B cell (primary cell): ENCODE results near the gene EXOC4. TPM values are rescaled to one million over a fixed set of nuclear protein-coding genes. Genes with fewer than 3 reads are reported as not detected.

Experiments
- ATAC-seq: fragments of 200-7000 bp; cut with Tn5 transposase; one replicate; pipeline ENCODE4 v1.10.0; 2021; ENCODE audit warnings: low read depth, mild to moderate bottlenecking, moderate number of reproducible peaks, moderate library complexity
- CTCF ChIA-PET: fragments of 350-600 bp; sonication (Branson Sonifier 250); formaldehyde crosslinking; loops from one replicate; lab custom pipeline; 2021; ENCODE audit warnings: antibody characterized with exemption, inconsistent platforms; lab: Charles Lee
- POLR2A ChIA-PET: fragments of 350-600 bp; sonication (Branson Sonifier 250); formaldehyde crosslinking; loops from one replicate; lab custom pipeline; 2021; ENCODE audit warnings: antibody characterized with exemption; lab: Charles Lee
- DNase-seq: peaks from one replicate; pipeline ENCODE4 v3.0.0; 2013
- H2AFZ ChIP-seq: 2 replicates; pipeline ENCODE4 v1.6.1; 2012; ENCODE audit warnings: mild to moderate bottlenecking, low read depth, low read length; ENCODE audit not compliant: insufficient read depth, poor library complexity, severe bottlenecking
- H3K27ac ChIP-seq, 2 donors: 1 replicate in 1 of 2; 2 replicates in 1 of 2; pipeline ENCODE4 v1.5.1; 2012 to 2013; ENCODE audit warnings: low read length in 2 of 2, mild to moderate bottlenecking in 2 of 2, moderate library complexity in 1 of 2
- H3K27me3 ChIP-seq, 4 experiments: fragments of 200-600 bp in 1 of 4; sonication (generic) in 1 of 4; replicated peaks in 1 of 4; 1 replicate in 2 of 4; 2 replicates in 2 of 4; pipeline versions ENCODE4 v1.6.1 to v1.7.0; 2013 to 2016; ENCODE audit warnings: low read length in 3 of 4, mild to moderate bottlenecking in 2 of 4, mixed read lengths in 1 of 4, moderate library complexity in 1 of 4; ENCODE audit not compliant: insufficient read depth in 4 of 4, control insufficient read depth in 3 of 4; ENCODE audit errors: control extremely low read depth in 1 of 4
- H3K36me3 ChIP-seq, 2 experiments: replicated peaks in 1 of 2; 1 replicate in 1 of 2; 2 replicates in 1 of 2; pipeline versions ENCODE4 v1.6.1 to v1.7.1; 2013; ENCODE audit warnings: low read length in 1 of 2; ENCODE audit not compliant: insufficient read depth in 2 of 2, control insufficient read depth in 1 of 2; ENCODE audit errors: control extremely low read depth in 1 of 2, extremely low read depth in 1 of 2
- H3K4me1 ChIP-seq, 2 donors: fragments of 200-600 bp in 1 of 2; sonication (generic) in 1 of 2; 1 replicate in 1 of 2; 2 replicates in 1 of 2; pipeline versions ENCODE4 v1.5.1 to v1.6.1; 2013 to 2017; ENCODE audit warnings: low read length in 2 of 2; ENCODE audit not compliant: control insufficient read depth in 2 of 2, insufficient read depth in 2 of 2
- H3K4me2 ChIP-seq: replicated peaks from 2 replicates; pipeline ENCODE3; 2012; ENCODE audit warnings: mild to moderate bottlenecking, low read depth, low read length; ENCODE audit not compliant: poor library complexity, severe bottlenecking
- H3K4me3 ChIP-seq, 5 experiments: fragments of 200-600 bp in 1 of 5; sonication (generic) in 1 of 5; 1 replicate in 3 of 5; 2 replicates in 2 of 5; pipeline versions ENCODE4 v1.5.1 to v1.7.0; 2011 to 2016; ENCODE audit warnings: low read length in 4 of 5, mild to moderate bottlenecking in 4 of 5, low read depth in 2 of 5, control low read depth in 1 of 5, moderate library complexity in 1 of 5; ENCODE audit not compliant: insufficient read depth in 1 of 5; ENCODE audit errors: control extremely low read depth in 1 of 5, extremely low read depth in 1 of 5
- H3K79me2 ChIP-seq: fragments of 200-600 bp; sonication (generic); one replicate; pipeline ENCODE4 v1.6.0; 2016; ENCODE audit warnings: low read length; ENCODE audit not compliant: control insufficient read depth, insufficient read depth
- H3K9ac ChIP-seq: fragments of 200-600 bp; sonication (generic); 2 replicates; pipeline ENCODE4 v1.6.1; 2017; ENCODE audit warnings: mild to moderate bottlenecking, low read length, moderate library complexity
- H3K9me3 ChIP-seq, 3 donors: one replicate each; pipeline versions ENCODE4 v1.6.1 to v1.7.1; 2013; ENCODE audit warnings: low read length in 2 of 3; ENCODE audit not compliant: control insufficient read depth in 2 of 3, insufficient read depth in 1 of 3; ENCODE audit errors: control extremely low read depth in 1 of 3
- H4K20me1 ChIP-seq: 2 replicates; pipeline ENCODE4 v1.6.0; 2012; ENCODE audit warnings: mild to moderate bottlenecking, low read length; ENCODE audit not compliant: insufficient read depth, control insufficient read depth, poor library complexity, severe bottlenecking
- H3K27ac Mint-ChIP-seq: one replicate; pipeline ENCODE4 v1.8.0; 2021; ENCODE audit warnings: mixed read lengths
- H3K27me3 Mint-ChIP-seq: one replicate; pipeline ENCODE4 v1.8.0; 2021; ENCODE audit warnings: mixed read lengths
- H3K4me1 Mint-ChIP-seq: one replicate; pipeline ENCODE4 v1.8.0; 2021; ENCODE audit warnings: mixed read lengths
- H3K4me3 Mint-ChIP-seq: one replicate; pipeline ENCODE4 v1.8.0; 2021; ENCODE audit warnings: mixed read lengths
- H3K9me3 Mint-ChIP-seq: one replicate; pipeline ENCODE4 v1.8.0; 2022; ENCODE audit warnings: mixed read lengths; ENCODE audit not compliant: insufficient read depth
- EZH2 ChIP-seq: IDR thresholded peaks from 2 replicates; pipeline ENCODE4 v1.6.1; 2012; ENCODE audit warnings: borderline replicate concordance, low read depth, mild to moderate bottlenecking, moderate library complexity, low read length; ENCODE audit not compliant: insufficient read depth, poor library complexity, severe bottlenecking
- WGBS: methylation state at CpG from one replicate; pipeline ENCODE4 v1.1.5; 2013; ENCODE audit warnings: missing lambda C conversion rate; ENCODE audit not compliant: insufficient coverage; 5-methylcytosine and 5-hydroxymethylcytosine counted together
- intact Hi-C: fragments of 100-400 bp; cut with micrococcal nuclease; formaldehyde crosslinking; loops from one replicate; pipeline ENCODE4 v1.10.0; 2022
- polyA plus RNA-seq: library from polyadenylated mRNA; depleted of rRNA; stranded (reverse); fragments of >200 nt; gene quantifications from 2 replicates; pipeline ENCODE4 v1.2.3, GENCODE V29; 2012
- total RNA-seq, 2 donors: library from RNA; stranded (reverse); fragments of 120-200 nt in 1 of 2; gene quantifications; 1 replicate in 1 of 2; 2 replicates in 1 of 2; pipeline versions ENCODE4 v1.2.3 to v1.2.4, GENCODE V29; 2013 to 2022
- TF ChIP-seq, protein P1 (sequence below): fragments of 200-600 bp; IDR thresholded peaks from one replicate; pipeline ENCODE4 v1.8.0; 2022; ENCODE audit warnings: antibody characterized with exemption, mild to moderate bottlenecking

The EXOC4 gene
- total and polyA plus RNA-seq, 2 donors (not counting 1 experiment from before 2014, with no cell fraction given) = 16.7 to 135 TPM

DNA sequence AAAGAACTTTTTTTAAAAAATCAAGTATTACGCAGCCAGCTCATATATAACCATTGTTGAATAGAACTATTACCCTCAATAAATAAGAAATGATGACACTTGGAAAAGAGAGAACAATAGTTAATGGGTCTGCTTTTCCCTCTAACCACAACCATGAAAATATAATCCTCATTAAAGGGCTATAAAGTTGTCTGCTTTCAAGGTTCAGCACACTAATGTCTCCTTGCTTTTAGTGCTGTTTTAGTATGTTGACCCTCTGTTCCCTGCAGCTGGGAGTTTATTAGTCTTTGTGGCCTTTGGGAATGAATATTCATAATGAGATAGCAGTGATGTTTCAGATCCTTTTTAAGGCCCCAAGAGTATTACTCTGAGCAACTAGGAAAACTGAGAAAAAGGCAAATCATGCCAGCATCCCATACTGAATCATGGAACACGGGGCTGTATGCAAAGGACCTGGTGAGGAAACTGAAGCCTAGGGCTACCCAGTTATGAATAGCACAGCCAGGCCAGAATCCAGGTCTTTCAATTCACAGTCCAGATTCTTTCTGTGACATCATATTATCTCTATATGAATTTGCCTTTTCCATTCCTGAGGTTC lies 542.3 kb downstream of the EXOC4 start:
- Histone ChIP-seq H3K4me1 (no peaks in the 10 kb centered on the region), H3K27ac (no peak overlapping the region), H3K27me3 (no peaks in the 10 kb centered on the region), H3K9me3 (no peaks in the 10 kb centered on the region), H3K4me3 (no peak overlapping the region), H3K79me2 (no peaks in the 10 kb centered on the region), H4K20me1 (no peaks in the 10 kb centered on the region), H3K4me2 (no peak overlapping the region), H3K9ac (no peak overlapping the region), H2AFZ (no peak overlapping the region), H3K36me3 (peaks cover 0 to 1% of the 10 kb centered on the region in 2 experiments)
- Mint-ChIP-seq H3K9me3 (no peaks in the 10 kb centered on the region), H3K4me3 (no peak overlapping the region), H3K4me1 (no peaks in the 10 kb centered on the region), H3K27me3 (no peaks in the 10 kb centered on the region), H3K27ac (no peak overlapping the region)
- intact Hi-C loops = no loop called here
- 43% methylated on average over 1 of the region's 2 CpGs for WGBS
- no peak for TF ChIP-seq EZH2
- TF ChIP-seq, protein P1, sequence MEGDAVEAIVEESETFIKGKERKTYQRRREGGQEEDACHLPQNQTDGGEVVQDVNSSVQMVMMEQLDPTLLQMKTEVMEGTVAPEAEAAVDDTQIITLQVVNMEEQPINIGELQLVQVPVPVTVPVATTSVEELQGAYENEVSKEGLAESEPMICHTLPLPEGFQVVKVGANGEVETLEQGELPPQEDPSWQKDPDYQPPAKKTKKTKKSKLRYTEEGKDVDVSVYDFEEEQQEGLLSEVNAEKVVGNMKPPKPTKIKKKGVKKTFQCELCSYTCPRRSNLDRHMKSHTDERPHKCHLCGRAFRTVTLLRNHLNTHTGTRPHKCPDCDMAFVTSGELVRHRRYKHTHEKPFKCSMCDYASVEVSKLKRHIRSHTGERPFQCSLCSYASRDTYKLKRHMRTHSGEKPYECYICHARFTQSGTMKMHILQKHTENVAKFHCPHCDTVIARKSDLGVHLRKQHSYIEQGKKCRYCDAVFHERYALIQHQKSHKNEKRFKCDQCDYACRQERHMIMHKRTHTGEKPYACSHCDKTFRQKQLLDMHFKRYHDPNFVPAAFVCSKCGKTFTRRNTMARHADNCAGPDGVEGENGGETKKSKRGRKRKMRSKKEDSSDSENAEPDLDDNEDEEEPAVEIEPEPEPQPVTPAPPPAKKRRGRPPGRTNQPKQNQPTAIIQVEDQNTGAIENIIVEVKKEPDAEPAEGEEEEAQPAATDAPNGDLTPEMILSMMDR = no peak
- ATAC-seq (no peak), DNase-seq (no peak)
- ChIA-PET POLR2A (no interaction called here), CTCF (no interaction called here)

DNA sequence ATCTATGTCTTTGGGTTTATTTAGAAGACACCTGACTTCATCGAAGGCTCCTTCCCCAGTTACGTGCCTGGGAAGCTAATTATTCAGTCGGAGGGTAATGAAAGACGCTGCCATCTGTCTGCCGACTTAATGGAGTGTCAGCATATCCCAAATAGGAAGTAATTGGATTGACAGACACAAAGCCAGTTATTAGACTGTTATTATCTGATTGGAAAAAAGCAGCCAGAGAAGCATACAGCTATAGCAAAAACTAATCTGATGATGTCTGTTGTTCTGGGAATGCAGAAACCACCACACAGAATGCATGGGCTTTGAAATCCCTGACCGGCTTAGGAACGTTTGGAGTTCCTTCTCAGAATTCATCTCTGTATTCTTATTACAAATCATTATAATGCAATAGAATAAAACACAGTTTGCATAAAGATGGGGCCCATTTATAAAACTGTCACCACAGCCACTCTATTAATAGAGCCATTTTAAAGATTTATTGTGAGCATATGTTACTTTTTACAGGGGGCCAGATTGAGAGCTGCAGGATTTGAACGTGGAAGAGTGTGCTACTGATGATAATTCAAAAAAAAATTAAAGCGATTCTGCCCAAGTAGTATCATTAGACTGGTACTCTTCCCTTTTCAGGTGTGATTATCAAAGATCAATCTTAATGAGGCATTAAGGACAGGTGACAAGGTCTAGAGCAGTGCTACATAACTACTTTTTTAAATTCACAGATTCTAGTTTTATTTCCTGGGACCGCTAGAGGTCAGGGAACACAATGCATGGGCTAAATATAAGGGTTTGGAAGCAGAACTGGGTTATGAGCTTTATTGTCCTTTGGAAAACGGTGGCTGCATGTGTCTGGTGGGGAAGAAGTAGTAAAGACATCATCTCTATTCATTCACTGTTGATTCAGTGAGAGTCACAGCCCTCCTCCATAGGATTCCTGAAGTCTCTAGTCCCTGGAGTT lies 544.2 kb downstream of the EXOC4 start:
- no peaks in the 10 kb centered on the region for H3K4me1 ChIP-seq
- H3K27me3 Mint-ChIP-seq = no peaks in the 10 kb centered on the region
- TF ChIP-seq, protein P1 = no peak
- no peak for TF ChIP-seq EZH2
- no peak overlapping the region for H3K27ac Mint-ChIP-seq
- no peak overlapping the region for H3K4me3 Mint-ChIP-seq
- no peak overlapping the region for H3K4me2 ChIP-seq
- intact Hi-C loops = no loop called here
- H3K9me3 Mint-ChIP-seq = no peaks in the 10 kb centered on the region
- WGBS = 97% methylated on average over 6 of the region's 11 CpGs
- H3K9ac ChIP-seq = no peak overlapping the region
- no peak overlapping the region for H3K27ac ChIP-seq
- ChIA-PET CTCF (no interaction called here), POLR2A (no interaction called here)
- no peaks in the 10 kb centered on the region for H4K20me1 ChIP-seq
- H3K4me3 ChIP-seq = no peak overlapping the region
- H3K9me3 ChIP-seq = no peaks in the 10 kb centered on the region
- no peaks in the 10 kb centered on the region for H3K36me3 ChIP-seq
- no peak overlapping the region for H2AFZ ChIP-seq
- ATAC-seq (no peak), DNase-seq (no peak)
- no peaks in the 10 kb centered on the region for H3K27me3 ChIP-seq
- H3K79me2 ChIP-seq = no peaks in the 10 kb centered on the region
- H3K4me1 Mint-ChIP-seq = no peaks in the 10 kb centered on the region
